H9 (cell line): ENCODE results near the gene NIM1K. TPM values are rescaled to one million over a fixed set of nuclear protein-coding genes. Genes with fewer than 3 reads are reported as not detected.

ENCODE experiments used
- DNase-seq: peaks from one replicate; pipeline ENCODE4 v3.0.0-alpha.2; 2017
- H2AFZ ChIP-seq: one replicate; pipeline ENCODE4 v1.6.1; 2013; ENCODE audit warnings: mild to moderate bottlenecking, low read length, control low read depth, moderate library complexity
- H2AK5ac ChIP-seq: 2 replicates; pipeline ENCODE4 v1.6.1; 2013; ENCODE audit warnings: low read length, control low read depth, mixed read lengths; ENCODE audit not compliant: insufficient read length
- H2BK120ac ChIP-seq: one replicate; pipeline ENCODE4 v1.6.1; 2013; ENCODE audit warnings: low read depth, mild to moderate bottlenecking, low read length, control low read depth, inconsistent platforms; ENCODE audit not compliant: poor library complexity, severe bottlenecking
- H2BK12ac ChIP-seq: 2 replicates; pipeline ENCODE4 v1.6.1; 2013; ENCODE audit warnings: low read length, control low read depth, mixed read lengths, low read depth; ENCODE audit not compliant: insufficient read length
- H2BK15ac ChIP-seq: 2 replicates; pipeline ENCODE4 v1.6.1; 2013; ENCODE audit warnings: low read depth, low read length, control low read depth
- H2BK20ac ChIP-seq: one replicate; pipeline ENCODE4 v1.6.1; 2013; ENCODE audit warnings: low read depth, mild to moderate bottlenecking, low read length, control low read depth, inconsistent platforms; ENCODE audit not compliant: poor library complexity, severe bottlenecking
- H2BK5ac ChIP-seq: 2 replicates; pipeline ENCODE4 v1.6.1; 2013; ENCODE audit warnings: low read length, control low read depth, mixed read lengths; ENCODE audit not compliant: insufficient read length
- H3K14ac ChIP-seq: 2 replicates; pipeline ENCODE4 v1.6.1; 2013; ENCODE audit warnings: low read length, control low read depth; ENCODE audit not compliant: insufficient read depth
- H3K18ac ChIP-seq: 2 replicates; pipeline ENCODE4 v1.6.1; 2013; ENCODE audit warnings: low read depth, mild to moderate bottlenecking, mixed read lengths, low read length, control low read depth; ENCODE audit not compliant: insufficient read length
- H3K23ac ChIP-seq: 2 replicates; pipeline ENCODE4 v1.6.1; 2013; ENCODE audit warnings: low read length, control low read depth, mixed read lengths, low read depth; ENCODE audit not compliant: insufficient read length
- H3K23me2 ChIP-seq: 2 replicates; pipeline ENCODE4 v1.6.1; 2013; ENCODE audit warnings: low read depth, mild to moderate bottlenecking, mixed read lengths, low read length, control low read depth; ENCODE audit not compliant: insufficient read length, poor library complexity, severe bottlenecking
- H3K27ac ChIP-seq: 2 replicates; pipeline ENCODE4 v1.5.1; 2013; ENCODE audit warnings: low read length, control low read depth, mixed read lengths, low read depth; ENCODE audit not compliant: insufficient read length
- H3K27me3 ChIP-seq: 2 replicates; pipeline ENCODE4 v1.6.1; 2013; ENCODE audit warnings: low read length, control low read depth, inconsistent platforms; ENCODE audit not compliant: insufficient read depth
- H3K4ac ChIP-seq: 2 replicates; pipeline ENCODE4 v1.6.1; 2013; ENCODE audit warnings: low read depth, mild to moderate bottlenecking, control low read depth, inconsistent platforms, low read length, moderate library complexity
- H3K4me1 ChIP-seq: 2 replicates; pipeline ENCODE4 v1.6.1; 2013; ENCODE audit warnings: low read length, control low read depth, inconsistent platforms; ENCODE audit not compliant: insufficient read depth
- H3K4me2 ChIP-seq: 2 replicates; pipeline ENCODE4 v1.6.1; 2013; ENCODE audit warnings: low read length, control low read depth, mixed read lengths; ENCODE audit not compliant: insufficient read length, insufficient read depth
- H3K56ac ChIP-seq: 2 replicates; pipeline ENCODE4 v1.6.1; 2013; ENCODE audit warnings: low read depth, mild to moderate bottlenecking, mixed read lengths, low read length, control low read depth; ENCODE audit not compliant: insufficient read length
- H3K79me1 ChIP-seq: 2 replicates; pipeline ENCODE4 v1.6.1; 2013; ENCODE audit warnings: low read depth, mild to moderate bottlenecking, moderate library complexity, low read length, control low read depth, inconsistent platforms; ENCODE audit not compliant: insufficient read depth, poor library complexity, severe bottlenecking
- H3K79me2 ChIP-seq: 2 replicates; pipeline ENCODE4 v1.6.1; 2013; ENCODE audit warnings: low read length, control low read depth, inconsistent platforms; ENCODE audit not compliant: insufficient read depth
- H3K9ac ChIP-seq: 2 replicates; pipeline ENCODE4 v1.6.1; 2013; ENCODE audit warnings: low read length, control low read depth, mixed read lengths; ENCODE audit not compliant: insufficient read length; ENCODE audit errors: extremely low read depth
- H3K9me3 ChIP-seq: one replicate; pipeline ENCODE4 v1.6.1; 2013; ENCODE audit warnings: low read depth, low read length, inconsistent platforms; ENCODE audit not compliant: control insufficient read depth
- H3T11ph ChIP-seq: one replicate; pipeline ENCODE4 v1.6.1; 2013; ENCODE audit warnings: mild to moderate bottlenecking, low read length, control low read depth, inconsistent platforms
- H4K20me1 ChIP-seq: one replicate; pipeline ENCODE4 v1.6.1; 2013; ENCODE audit not compliant: control insufficient read depth, insufficient read length, insufficient read depth
- H4K5ac ChIP-seq: 2 replicates; pipeline ENCODE4 v1.6.1; 2013; ENCODE audit warnings: low read depth, mild to moderate bottlenecking, mixed read lengths, low read length, control low read depth; ENCODE audit not compliant: insufficient read length
- H4K8ac ChIP-seq: replicated peaks from 2 replicates; pipeline ENCODE4 v1.6.1; 2013; ENCODE audit warnings: low read length, control low read depth, mixed read lengths, low read depth; ENCODE audit not compliant: insufficient read length
- H4K91ac ChIP-seq: 2 replicates; pipeline ENCODE4 v1.6.1; 2013; ENCODE audit warnings: low read depth, mild to moderate bottlenecking, moderate library complexity, mixed read lengths, low read length, control low read depth; ENCODE audit not compliant: insufficient read length
- H3K27ac Mint-ChIP-seq, 3 experiments: 2 replicates in 2 of 3; 3 replicates in 1 of 3; pipeline ENCODE4 v1.8.0; 2020 to 2021; ENCODE audit warnings: mixed read lengths in 3 of 3, mild to moderate bottlenecking in 1 of 3, moderate library complexity in 1 of 3
- H3K27me3 Mint-ChIP-seq: 2 replicates; pipeline ENCODE4 v1.8.0; 2021; ENCODE audit warnings: low read depth, mild to moderate bottlenecking, moderate library complexity, mixed read lengths
- H3K36me3 Mint-ChIP-seq, 3 experiments: 2 replicates in 2 of 3; 3 replicates in 1 of 3; pipeline ENCODE4 v1.8.0; 2020 to 2021; ENCODE audit warnings: low read depth in 3 of 3, mixed read lengths in 3 of 3; ENCODE audit not compliant: insufficient read depth in 1 of 3
- H3K4me1 Mint-ChIP-seq, 2 experiments: 2 replicates each; pipeline ENCODE4 v1.8.0; 2020; ENCODE audit warnings: mixed read lengths in 2 of 2
- H3K4me3 Mint-ChIP-seq, 2 experiments: 2 replicates in 1 of 2; 3 replicates in 1 of 2; pipeline ENCODE4 v1.8.0; 2020 to 2021; ENCODE audit warnings: mild to moderate bottlenecking in 2 of 2, mixed read lengths in 2 of 2, moderate library complexity in 1 of 2
- H3K9me3 Mint-ChIP-seq, 2 experiments: 2 replicates in 1 of 2; 3 replicates in 1 of 2; pipeline ENCODE4 v1.8.0; 2020; ENCODE audit warnings: mild to moderate bottlenecking in 2 of 2, mixed read lengths in 2 of 2, moderate library complexity in 1 of 2
- CTCF ChIP-seq: fragments of 200-600 bp; sonication (generic); conservative IDR thresholded peaks from 3 replicates; pipeline ENCODE4 v1.8.0; 2021; ENCODE audit warnings: antibody characterized with exemption, mild to moderate bottlenecking
- WGBS: extraction: QIAGEN DNeasy Blood & Tissue Kit; methylation state at CpG from one replicate; pipeline ENCODE4 v1.1.7; 2013; ENCODE audit warnings: missing lambda C conversion rate, low lambda C conversion rate, mixed read lengths; ENCODE audit not compliant: insufficient read length; ENCODE audit errors: extremely low coverage; 5-methylcytosine and 5-hydroxymethylcytosine counted together
- total RNA-seq: library from RNA; stranded (reverse); gene quantifications from 2 replicates; pipeline ENCODE4 v1.2.1, GENCODE V29; 2021

Gene NIM1K
- total RNA-seq, 1 experiment from 2014 or later, result 0.07 TPM

- no peak overlapping the region for H3K4ac ChIP-seq
- H3K14ac ChIP-seq, result no peak overlapping the region
- H3K9ac ChIP-seq, result no peak overlapping the region
- no peaks in the 10 kb centered on the region for H3K23me2 ChIP-seq
- no peak overlapping the region for H3K23ac ChIP-seq
- no peaks in the 10 kb centered on the region for H3K79me1 ChIP-seq
- no peak overlapping the region for H4K5ac ChIP-seq
- no peaks in the 10 kb centered on the region for H3K4me1 ChIP-seq
- DNase-seq, result no peak
- peak overlapping the region in 1 of 3 experiments; percentile 72; a peak in 1 of 7 replicates for H3K27ac Mint-ChIP-seq
- no peaks in the 10 kb centered on the region for H3K27me3 ChIP-seq
- no peaks in the 10 kb centered on the region for H4K20me1 ChIP-seq
- no peaks in the 10 kb centered on the region for H3K9me3 ChIP-seq
- H3K27ac ChIP-seq, result no peak overlapping the region
- H2AFZ ChIP-seq, result no peak overlapping the region
- no peak overlapping the region for H2BK5ac ChIP-seq
- no CpG with 5 or more reads among the region's 3 CpGs for WGBS
- H2BK20ac ChIP-seq, result no peak overlapping the region
- H3K79me2 ChIP-seq, result no peaks in the 10 kb centered on the region; the same call in 1 of the 2 replicates
- H2BK120ac ChIP-seq, result no peak overlapping the region
- H4K8ac ChIP-seq, result no peak overlapping the region
- TF ChIP-seq CTCF, result no peak
- no peak overlapping the region for H4K91ac ChIP-seq
- H3T11ph ChIP-seq, result no peak overlapping the region
- peaks cover 14 to 65% (median 20%) of the 10 kb centered on the region in 3 experiments for H3K36me3 Mint-ChIP-seq
- H3K27me3 Mint-ChIP-seq, result no peaks in the 10 kb centered on the region
- H3K4me2 ChIP-seq, result no peak overlapping the region
- peaks cover 10 to 12% of the 10 kb centered on the region in 2 experiments for H3K4me1 Mint-ChIP-seq
- no peak overlapping the region for H2BK12ac ChIP-seq
- no peak overlapping the region for H3K56ac ChIP-seq
- H3K4me3 Mint-ChIP-seq, result no peak overlapping the region
- H2BK15ac ChIP-seq, result no peak overlapping the region
- no peak overlapping the region for H3K18ac ChIP-seq
- no peaks in the 10 kb centered on the region for H3K9me3 Mint-ChIP-seq
- no peak overlapping the region for H2AK5ac ChIP-seq
These were observed 47.0 kb upstream of the NIM1K start for GRCh38 chr5:43145071-43145470.
